HL-60/S4 treated with retinoic acid at 250 ng/mL for 4 days and 3 days (cell line): ENCODE data around the gene INPP4B.

Experiments used
- in situ Hi-C: fragments of 300-500 bp; cut with MboI; formaldehyde crosslinking; loops from 2 replicates; pipeline ENCODE4 v1.7.0; 2022; ENCODE audit warnings: low sequenced_read_pairs

The INPP4B gene

DNA sequence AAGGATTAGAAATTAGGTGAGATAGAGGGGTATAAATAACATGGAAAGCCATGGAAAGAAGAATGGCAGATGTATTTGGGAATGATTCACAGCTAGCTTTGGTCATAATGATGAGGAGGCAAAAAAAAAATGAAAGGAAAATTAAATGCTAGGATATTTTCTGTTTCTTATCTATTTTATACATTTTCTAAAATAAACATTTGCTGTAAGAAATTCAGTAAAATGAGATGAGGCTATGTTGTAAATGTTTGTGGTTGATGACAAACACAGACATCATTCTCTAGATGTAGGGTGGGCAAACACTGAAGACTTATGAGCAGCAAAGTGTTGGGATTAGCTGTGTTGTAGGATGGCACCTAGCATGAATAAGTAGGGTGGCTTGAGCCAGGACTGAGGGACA, 802.6 kb downstream of the INPP4B start:
- in situ Hi-C loops, result no loop called here

DNA sequence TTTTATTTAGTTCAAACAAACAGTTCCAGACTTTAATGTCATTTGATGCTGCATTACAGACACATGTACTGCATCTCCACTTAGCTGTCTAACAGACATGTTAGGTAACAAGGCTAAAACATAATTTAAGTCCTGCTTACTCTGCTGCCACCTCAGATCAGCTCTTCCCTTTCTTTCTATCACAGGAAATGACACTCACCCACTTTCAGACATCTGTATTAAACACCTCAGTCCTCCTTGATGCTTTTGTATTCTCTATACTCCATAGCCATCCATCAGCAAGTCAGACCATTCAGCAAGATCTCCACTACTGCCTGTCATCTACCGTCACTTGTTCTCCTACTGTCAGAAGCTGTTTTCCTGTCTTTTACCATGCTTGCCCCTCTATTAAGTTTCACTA, 804.3 kb downstream of the INPP4B start:
- in situ Hi-C loops, result no loop called here

DNA sequence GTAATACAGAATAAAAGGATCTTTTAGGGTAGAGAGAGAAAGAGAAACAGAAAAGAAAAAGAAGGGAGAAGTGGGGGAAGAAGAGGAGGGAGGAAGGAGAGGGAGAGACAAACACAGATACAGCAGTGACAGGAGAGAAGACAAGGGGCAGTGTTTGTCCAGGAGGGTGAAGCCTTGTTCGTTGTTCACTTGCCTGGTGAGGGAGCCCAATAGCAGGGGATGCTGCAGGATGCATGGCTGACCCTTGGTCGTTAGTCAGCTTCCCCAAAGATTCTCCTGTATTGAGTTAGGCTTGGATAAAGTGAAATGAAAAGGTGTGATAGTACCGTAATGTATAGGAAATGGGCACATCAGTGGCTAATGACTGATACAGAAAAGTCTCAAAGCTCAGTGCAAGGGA, 806.1 kb downstream of the INPP4B start:
- in situ Hi-C loops, result no loop called here

DNA sequence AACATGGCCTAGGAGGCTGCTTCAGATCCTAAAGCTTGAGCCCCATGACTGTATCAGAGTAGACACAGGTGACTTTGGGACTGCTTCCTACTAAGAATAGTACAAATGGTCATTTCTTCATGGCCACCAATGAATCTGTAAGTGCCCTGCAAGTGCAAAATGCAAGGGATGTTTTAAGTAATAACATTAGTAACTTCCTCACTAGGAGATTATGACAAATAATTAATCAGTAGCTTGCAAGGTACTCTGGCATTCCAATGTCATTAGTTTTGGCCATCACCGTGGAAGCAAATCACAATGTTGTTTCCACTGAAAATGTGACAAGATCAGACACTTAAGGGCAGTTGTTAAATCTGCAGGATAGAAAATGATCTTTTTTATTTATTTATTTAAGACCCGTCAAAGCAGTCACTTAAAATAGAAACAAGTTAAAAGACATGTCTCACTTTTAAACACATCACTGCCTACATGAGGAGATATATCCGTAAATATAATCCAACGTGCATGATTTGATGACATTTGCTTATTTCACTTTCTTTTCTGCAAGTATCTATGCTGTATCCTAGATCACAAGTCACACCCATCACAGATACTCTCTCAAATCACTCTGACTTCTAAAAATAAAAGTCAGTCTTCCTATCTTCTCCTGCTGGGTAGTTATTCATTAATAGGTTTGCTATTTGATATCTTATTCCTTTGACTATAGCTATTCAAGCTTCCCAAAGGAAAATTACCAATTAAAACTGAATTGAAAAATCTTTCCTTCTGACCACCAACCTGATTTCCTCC, 809.1 kb downstream of the INPP4B start:
- in situ Hi-C loops, result no loop called here

DNA sequence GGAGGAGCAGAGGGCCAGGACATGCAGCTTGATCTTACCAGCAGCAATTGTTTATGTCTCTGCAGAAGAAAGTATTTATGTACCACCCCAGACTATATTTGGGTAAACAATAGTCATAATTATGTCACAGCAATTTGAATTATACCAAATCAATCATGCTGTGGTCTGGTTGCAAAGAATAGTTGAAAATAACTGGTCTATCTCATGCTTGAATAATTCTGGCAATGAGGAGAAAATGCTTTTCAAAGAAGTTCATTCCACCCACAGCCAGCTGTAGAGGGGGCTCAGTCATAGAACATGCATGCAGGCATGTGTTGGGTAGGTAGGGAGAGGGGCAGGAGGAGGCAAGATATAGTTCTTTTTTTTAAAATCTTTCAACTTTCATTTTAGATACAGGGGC, 810.5 kb downstream of the INPP4B start:
- in situ Hi-C loops, result no loop called here

DNA sequence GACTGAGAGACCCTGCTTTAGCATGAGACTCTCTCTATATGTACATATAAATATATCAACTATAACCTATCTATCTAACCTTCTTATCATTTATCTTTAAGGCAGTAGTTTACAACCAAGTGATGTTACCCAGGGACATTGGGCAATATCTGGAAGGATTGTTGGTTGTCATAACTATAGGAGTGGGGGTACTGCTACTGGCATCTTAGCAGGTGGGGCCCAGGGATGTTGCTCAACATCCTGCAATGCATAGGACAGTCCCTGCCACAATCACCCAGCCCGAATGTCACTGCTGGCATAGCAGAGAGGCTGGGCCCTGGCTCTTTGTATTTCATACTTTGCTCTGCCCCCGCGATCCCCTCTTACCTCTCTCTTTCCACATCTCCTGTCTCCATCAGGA, 812.0 kb downstream of the INPP4B start:
- in situ Hi-C loops, result no loop called here

DNA sequence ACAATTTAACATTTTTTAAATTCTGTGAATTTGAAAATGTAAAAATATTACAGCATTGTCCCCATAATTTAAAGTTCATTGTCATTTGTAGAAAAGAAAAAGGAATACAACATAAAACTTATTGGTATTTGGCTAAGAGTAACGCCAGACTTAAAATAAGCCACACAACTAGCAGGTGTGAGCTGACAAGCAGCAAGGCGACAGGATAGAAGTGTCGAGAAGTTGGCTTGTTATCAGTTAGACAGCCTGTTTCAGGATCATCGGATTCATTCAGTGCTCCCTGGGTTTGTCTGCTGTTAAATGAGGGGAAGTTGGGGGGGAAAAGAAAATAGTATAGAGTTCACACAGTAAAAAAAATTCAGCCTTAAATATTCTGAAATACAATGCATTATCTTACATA, 816.1 kb downstream of the INPP4B start:
- in situ Hi-C loops, result no loop called here

DNA sequence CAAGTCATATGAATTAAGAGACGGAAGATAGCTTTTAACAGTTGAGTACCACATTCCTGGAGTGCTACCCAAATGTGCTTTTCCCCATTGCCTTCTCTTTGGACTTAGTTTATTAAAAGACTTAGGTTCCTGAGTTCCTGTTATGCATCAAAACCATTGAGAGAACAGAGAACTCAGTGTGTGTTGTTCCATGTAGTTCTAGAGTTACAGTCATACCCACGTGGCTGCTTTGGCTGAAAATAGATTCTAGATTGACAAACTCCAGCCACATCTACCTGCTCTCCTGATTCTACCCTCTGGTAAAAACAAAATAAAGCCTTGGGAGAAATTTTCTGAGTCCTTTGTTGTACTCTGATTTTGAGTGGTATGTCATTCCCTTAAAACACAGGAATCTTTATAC, 824.3 kb downstream of the INPP4B start:
- in situ Hi-C loops, result no loop called here

DNA sequence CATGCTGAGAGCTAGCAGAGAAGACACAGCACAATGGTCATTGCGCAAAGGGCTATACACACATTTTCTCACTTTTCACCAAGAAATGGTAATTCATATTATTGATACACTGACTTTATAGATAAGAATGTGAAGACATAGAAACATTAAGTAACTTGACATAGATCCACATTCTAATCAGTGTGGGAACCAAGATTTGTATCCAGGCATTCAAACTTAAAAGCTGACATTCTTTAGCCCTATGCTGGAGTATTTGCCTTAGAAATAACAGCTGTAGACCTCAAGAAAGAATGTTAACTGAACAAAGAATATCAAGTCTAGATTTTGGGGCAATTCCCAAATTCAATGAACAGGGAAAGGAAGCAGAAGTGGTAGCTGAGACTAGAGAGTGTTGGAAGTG, 824.9 kb downstream of the INPP4B start:
- in situ Hi-C loops, result no loop called here

DNA sequence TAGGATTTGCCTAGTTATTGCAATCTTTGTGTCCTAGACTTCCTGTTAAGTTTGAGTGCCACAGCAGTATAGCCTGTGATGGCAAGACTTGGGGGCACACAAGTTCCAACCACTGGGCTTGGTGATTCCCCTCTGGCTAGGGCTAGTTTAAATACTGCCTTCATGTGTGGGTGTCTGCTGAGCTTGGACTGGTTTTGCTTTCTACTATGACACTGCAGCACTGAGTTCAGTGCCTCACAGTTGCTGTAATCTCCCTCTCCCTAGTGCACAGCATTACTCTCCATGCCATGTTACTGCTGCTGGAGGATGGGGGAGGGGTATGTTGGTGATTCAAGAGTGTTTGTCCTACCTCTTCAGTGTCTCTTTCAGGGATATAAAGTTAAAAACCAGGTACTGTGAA, 830.1 kb downstream of the INPP4B start:
- in situ Hi-C loops, result no loop called here

DNA sequence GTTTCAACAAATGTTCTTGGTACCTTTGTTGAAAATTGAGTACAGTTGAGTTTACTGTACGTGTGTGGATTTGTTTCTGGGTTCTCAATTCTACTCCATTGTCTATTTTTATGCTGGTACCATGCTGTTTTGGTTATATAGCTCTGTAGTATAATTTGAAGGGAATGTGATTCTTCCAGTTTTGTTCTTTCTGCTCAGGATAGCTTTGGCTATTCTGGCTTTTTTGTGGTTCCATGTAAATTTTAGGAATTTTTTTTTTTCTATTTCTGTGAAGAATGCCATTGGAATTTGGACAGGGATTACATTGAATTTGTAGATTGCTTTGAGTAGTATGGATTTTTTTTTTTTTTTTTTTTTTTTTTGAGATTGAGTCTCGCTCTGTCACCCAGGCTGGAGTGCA, 836.4 kb downstream of the INPP4B start:
- in situ Hi-C loops, result no loop called here

DNA sequence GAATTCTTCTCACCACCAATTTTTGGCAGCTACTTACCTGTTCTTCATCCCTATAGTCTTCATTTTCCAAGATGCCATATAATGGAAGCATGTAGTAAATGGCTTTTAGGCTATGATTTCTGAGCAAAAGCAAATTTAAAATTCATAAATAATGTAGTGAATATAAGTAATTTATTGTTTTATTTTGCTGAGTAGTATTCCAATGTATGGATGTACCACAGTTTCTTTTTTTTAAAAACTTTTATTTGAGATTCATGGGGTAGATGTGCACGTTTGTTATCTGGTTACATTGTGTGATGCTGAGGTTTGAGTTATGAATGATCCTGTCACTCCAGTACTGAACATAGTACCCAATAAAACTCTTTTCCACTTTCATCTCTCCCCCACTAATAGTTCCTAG, 840.6 kb downstream of the INPP4B start:
- in situ Hi-C loops, result no loop called here

DNA sequence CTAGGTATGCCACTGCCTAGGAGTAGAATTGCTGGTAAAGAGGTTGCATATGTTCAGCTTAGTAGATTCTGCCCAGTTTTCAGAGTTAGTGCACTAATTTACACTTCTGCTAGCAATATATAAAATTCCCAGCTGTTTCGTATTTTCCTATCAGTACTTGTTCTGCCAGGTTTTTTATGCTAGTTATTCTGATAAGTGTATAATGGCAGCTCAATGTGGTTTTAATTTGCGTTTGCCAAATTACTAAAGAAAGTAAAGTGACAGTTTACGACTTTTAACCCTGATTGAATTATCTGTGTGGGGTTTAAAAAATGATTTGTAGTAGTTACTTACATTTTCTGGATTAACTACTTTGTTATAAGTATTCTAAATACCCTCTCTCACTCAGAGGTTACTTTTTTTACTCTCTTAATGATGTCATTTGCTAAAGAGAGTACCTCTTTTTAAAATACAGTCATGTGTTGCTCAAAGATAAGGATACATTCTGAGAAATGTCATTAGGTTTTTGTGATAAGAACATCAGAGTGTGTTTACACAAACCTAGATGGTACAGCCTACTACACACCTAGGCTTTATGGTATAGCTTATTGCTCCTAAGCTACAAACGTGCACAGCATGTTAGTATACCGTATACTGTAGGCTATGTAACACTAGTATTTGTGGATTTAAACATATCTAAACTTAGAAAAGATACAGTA, 846.5 kb downstream of the INPP4B start:
- in situ Hi-C loops, result no loop called here

DNA sequence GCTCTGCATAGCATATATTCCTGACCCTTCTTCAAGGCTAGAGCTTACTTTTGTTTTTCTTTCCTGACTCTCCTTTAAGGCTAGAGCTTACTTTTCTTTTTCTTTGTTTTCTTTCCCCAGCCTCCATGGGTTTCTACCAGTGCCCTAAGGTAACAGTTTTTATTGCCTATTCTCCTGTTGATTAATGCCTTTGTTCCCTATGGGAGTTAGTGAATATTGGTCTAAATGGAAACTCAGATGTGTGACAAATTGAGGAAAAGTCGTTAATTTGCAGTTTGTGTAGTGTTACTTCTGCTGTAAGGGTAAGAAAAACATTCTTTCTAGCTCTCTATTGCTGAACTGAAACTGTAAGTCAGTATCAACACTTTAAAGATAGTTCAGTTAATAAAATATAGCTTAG, 851.0 kb downstream of the INPP4B start:
- in situ Hi-C loops, result no loop called here

DNA sequence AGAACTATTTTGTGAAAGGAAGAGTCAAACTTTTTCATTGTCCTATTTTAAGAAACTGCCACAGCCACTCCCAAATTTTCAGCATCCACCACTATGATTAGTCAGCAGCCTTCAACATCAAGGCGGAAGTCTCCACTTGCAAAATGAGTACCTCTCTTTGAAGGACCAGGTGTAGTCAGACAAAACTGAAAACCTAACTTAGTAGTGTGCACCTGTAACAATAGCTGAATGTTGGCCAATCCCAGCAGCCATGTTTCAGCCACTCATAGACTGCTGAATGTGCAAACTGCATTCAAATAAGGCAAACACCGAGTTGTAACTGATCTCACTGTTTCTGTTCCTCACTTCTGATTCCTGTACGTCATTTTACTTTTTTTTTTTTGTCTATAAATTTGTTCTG, 868.7 kb downstream of the INPP4B start:
- in situ Hi-C loops, result no loop called here
